Colon (tissue), 2 donors: ENCODE measurements around the gene TEX264.

Experiments used
- FAIRE-seq: peaks from 2 replicates; lab custom pipeline; 2012; peaks lifted over from hg19 to GRCh38; lab: Jason Lieb, UNC
- donor health status: control.
- donor health status: control.

The TEX264 gene

GRCh38 chr3:51700403-51700802, 29.4 kb downstream of the TEX264 start:
- FAIRE-seq: no peak

GRCh38 chr3:51702156-51702555, 31.1 kb downstream of the TEX264 start:
- FAIRE-seq: no peak

DNA sequence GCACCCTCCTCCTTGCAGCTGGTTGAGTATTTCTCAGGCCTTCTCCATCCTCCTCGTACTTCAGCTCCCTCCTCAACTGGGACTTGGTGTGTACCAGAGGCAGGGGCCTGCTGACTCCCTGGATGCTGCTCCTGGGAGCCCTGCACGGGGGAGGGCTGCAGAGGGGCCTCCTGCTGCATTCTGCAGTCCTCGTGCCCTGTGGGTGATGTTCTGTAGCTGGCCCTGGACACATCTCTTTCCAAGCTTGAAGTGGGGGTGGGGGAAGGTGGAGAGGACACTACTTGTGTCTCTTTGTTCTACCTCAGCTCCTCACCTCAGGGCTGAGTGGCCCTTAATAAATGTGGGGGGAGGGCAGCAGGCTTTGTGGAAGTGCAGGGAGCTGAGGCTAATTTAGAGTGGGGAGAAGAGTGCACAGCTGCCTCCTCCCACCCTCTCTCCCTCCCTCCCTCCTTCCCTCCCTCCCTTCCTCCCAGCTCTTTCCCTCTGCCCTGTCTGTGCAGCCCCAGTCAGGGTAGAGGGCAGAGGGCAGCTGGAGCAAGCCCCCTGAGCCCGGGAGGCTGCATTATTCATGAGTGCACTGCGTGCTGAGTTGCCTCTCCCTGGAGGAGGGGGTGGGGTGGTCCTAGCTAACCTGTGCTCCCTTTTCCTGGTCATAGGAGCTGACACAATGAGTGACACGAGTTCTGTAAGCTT, 32.2 kb downstream of the TEX264 start:
- FAIRE-seq: no peak

- no peak for FAIRE-seq
Observed at GRCh38 chr3:51703761-51704510, 32.9 kb downstream of the TEX264 start.

DNA sequence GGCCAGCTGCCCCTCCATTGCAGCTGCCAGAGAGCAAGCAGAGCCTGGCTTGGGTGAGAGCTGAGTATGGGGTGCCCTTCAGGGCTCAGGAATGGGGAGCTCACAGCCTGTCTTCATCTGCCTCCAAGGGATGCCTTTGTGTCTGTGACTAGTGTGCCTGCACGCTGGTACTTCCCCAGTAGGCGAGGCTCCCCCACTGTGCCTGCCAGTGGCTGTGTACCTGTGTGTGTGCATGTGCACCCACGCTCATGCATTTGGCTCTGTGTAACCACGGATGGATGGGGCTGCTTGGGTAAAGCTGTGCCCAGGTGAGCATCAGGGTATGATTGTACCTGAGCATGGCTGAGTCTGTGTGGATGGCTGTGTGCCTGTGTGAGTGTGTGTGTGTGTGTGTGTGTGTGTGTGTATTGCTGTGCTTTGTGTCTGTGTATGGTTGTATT, 33.5 kb downstream of the TEX264 start:
- no peak for FAIRE-seq

DNA sequence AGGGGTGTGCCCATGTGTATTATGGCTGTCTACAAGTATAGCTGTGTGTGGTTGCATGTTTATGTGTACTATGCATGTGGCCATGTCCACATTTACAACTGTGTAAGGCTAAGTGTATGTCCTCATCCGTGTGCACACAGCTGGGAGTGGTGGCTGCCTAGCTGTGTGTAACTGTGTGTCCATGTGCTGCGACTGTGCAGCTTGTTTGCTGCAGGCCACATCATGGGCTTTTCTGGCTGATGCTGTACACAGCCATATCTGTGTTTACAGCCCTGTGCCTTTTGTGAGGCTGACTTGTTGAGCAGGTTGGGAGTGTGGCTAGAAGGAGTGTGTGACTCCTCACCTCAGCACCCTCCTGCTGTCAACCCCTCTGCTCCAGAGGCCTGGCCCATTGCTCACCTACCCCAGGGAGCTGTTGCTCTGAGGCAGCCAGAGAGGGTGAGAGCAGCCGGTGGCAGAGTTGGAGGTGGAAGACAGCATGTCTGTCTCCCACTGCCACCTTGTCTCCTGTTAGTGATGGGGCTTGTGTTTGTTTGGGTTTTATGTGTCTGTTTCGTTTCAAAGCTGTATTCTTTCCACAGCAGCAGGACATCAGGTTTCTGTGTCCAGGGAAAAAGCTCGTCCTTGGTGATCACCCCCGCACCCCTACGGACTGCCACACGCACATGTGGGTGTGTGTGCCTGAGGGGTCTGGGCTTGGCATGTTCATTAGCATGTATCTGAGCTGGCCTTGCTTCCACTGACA, 34.4 kb downstream of the TEX264 start:
- no peak for FAIRE-seq

GRCh38 chr3:51706021-51706485, 35.0 kb downstream of the TEX264 start:
- no peak for FAIRE-seq

GRCh38 chr3:51706788-51707731, 36.0 kb downstream of the TEX264 start, which contains the start of gene GRM2:
GRM2 (plus strand) TSS chr3:51707068; CDS start chr3:51708984, 1,916 bp downstream.
- no peak for FAIRE-seq

DNA sequence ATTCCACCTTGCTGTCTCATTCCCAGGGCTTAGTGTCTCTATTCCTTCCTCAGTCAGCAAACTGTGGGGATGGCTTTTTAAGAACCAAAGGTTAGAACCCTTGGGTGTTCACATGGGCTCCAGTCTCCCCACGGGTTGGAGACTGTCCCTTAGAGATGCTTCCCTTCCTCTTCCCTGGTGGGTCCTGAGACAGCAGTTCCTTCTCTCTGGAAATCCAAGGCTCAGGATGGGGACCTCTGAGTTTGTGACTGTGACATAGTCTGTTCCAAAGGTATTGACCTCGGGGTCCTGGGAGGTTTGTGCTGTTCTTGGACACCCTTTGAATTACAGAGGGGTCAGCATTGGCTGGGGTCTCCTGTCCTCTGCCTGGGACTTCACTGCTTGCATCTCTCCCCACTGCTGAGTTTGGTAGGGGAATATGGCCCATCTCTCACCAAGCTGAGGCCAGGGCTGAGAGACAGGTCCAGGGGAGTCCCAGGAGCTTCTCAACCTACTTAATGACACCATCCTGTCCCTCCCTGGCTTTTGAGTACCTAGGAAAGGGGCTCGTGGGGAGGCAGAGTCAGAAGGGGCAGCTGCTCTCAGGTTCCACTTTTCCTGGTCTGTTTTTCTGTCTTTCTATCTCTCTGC, 37.3 kb downstream of the TEX264 start:
- FAIRE-seq: no peak

DNA sequence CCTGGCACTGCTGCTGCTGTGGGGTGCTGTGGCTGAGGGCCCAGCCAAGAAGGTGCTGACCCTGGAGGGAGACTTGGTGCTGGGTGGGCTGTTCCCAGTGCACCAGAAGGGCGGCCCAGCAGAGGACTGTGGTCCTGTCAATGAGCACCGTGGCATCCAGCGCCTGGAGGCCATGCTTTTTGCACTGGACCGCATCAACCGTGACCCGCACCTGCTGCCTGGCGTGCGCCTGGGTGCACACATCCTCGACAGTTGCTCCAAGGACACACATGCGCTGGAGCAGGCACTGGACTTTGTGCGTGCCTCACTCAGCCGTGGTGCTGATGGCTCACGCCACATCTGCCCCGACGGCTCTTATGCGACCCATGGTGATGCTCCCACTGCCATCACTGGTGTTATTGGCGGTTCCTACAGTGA, 38.0 kb downstream of the TEX264 start:
- FAIRE-seq: no peak

DNA sequence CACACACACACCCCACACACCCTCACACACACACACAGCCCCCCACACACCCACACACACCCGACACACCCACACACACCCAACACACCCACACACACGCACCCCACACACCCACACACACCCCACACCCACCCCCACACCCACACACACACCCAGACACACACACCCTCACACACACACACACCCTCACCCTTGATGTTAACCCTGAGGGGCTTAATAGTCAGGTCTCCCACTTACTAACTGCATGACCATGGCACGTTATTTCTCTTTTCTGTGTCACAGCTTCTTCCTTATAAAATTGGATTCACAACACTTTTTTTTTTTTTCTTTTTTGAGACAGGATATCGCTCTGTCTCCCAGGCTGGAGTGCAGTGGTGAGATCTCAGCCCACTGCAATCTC, 38.6 kb downstream of the TEX264 start:
- no peak for FAIRE-seq

DNA sequence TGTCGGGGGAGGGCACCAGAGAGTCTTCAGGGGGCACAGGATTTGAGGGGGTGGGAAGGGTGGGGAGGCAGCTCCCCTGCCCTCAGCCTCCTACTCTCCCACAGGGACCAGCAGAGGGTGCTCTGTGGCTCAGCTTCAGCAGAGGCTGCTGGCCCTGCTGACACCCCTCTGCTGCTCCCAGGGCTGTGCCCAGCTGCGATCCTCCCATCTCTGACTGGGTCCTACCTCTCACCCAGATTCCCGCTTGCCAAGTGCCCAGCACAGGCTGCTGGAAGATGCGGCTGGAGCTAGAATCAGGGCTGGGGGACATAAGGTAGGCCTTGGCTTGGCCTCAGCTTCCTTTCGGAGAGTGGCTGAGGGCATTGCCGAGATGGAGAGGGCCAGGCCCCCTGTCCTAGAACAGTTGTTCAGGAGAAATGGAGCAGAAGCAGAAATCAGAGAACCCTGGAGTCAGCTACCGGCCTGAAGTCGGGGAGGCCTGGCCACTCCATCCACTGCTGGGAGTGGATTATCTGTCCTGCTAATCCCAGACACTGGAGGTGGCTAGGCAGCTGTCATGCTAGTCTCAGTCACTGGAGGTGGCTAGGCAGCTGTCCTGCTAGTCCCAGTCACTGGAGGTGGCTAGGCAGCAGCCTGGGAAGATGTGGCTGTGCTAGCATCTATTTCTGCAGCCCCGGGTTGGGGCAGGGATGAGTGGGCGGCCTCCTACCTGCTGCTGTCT, 39.7 kb downstream of the TEX264 start:
- no peak for FAIRE-seq

GRCh38 chr3:51711352-51712037, 40.4 kb downstream of the TEX264 start:
- no peak for FAIRE-seq

DNA sequence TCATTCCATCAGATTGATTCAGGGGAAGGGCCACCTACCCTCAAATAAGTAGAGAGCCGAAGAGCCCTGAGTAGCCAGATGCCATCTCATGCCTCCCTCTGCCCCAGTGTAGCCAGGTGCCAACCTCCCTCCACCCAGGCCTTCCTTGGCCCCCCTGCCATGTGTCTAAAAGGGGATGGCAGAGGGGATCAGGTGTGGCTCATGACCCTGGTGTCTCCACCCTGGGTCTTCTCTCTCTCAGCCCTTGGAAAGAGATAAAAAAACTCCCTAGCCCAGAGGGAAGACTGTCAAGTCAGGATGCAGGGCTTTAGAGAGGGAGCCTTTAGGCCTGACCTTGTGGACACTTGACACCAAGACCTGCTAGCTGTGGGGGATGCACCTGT, 41.0 kb downstream of the TEX264 start:
- no peak for FAIRE-seq

- no peak for FAIRE-seq
Observed at GRCh38 chr3:51712511-51712931, 41.5 kb downstream of the TEX264 start.

DNA sequence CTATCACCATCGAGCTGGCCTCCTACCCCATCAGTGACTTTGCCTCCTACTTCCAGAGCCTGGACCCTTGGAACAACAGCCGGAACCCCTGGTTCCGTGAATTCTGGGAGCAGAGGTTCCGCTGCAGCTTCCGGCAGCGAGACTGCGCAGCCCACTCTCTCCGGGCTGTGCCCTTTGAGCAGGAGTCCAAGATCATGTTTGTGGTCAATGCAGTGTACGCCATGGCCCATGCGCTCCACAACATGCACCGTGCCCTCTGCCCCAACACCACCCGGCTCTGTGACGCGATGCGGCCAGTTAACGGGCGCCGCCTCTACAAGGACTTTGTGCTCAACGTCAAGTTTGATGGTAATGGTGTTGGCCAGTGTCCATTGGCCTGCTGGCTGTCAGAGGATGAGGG, 41.9 kb downstream of the TEX264 start:
- FAIRE-seq: no peak

GRCh38 chr3:51715231-51715976, 44.4 kb downstream of the TEX264 start:
- FAIRE-seq: no peak

- no peak for FAIRE-seq
Observed at GRCh38 chr3:51715977-51716294, 44.9 kb downstream of the TEX264 start.

GRCh38 chr3:51716805-51717204, 45.8 kb downstream of the TEX264 start:
- FAIRE-seq: no peak
